Smooth muscle cell (in vitro differentiated cells): ENCODE measurements around the gene TMC1. TPM values are rescaled to one million over a fixed set of nuclear protein-coding genes. Genes with fewer than 3 reads are reported as not detected.
"Not testable (repeated sequence)": the region's sequence is repeated elsewhere in the genome, so short reads cannot be mapped to it uniquely, and the experiment has no call there.

Experiments
- DNase-seq: peaks from one replicate; lab custom pipeline; 2025; ENCODE audit not compliant: unreplicated experiment; lab: John Stamatoyannopoulos, UW
- H2AFZ ChIP-seq: fragments of 200-600 bp; sonication (generic); 2 replicates; pipeline ENCODE4 v1.6.0; 2016; ENCODE audit warnings: antibody characterized with exemption, low read depth, mild to moderate bottlenecking
- H3F3A ChIP-seq: fragments of 200-600 bp; sonication (generic); 2 replicates; pipeline ENCODE4 v1.6.0; 2017; ENCODE audit warnings: antibody characterized with exemption, low read depth
- H3K27ac ChIP-seq: fragments of 200-600 bp; sonication (generic); 2 replicates; pipeline ENCODE4 v1.5.1; 2016; ENCODE audit warnings: low read depth, mild to moderate bottlenecking
- H3K27me3 ChIP-seq: fragments of 200-600 bp; sonication (generic); 2 replicates; pipeline ENCODE4 v1.6.1; 2016; ENCODE audit warnings: low read depth, mild to moderate bottlenecking
- H3K36me3 ChIP-seq: fragments of 200-600 bp; sonication (generic); 2 replicates; pipeline ENCODE4 v1.5.1; 2016; ENCODE audit warnings: low read depth
- H3K4me1 ChIP-seq: fragments of 200-600 bp; sonication (generic); 2 replicates; pipeline ENCODE4 v1.5.1; 2016; ENCODE audit warnings: low read depth
- H3K4me2 ChIP-seq: fragments of 200-600 bp; sonication (generic); 2 replicates; pipeline ENCODE4 v1.6.0; 2016; ENCODE audit warnings: mild to moderate bottlenecking
- H3K4me3 ChIP-seq: fragments of 200-600 bp; sonication (generic); 2 replicates; pipeline ENCODE4 v1.5.1; 2016; ENCODE audit warnings: mild to moderate bottlenecking
- H3K79me2 ChIP-seq: fragments of 200-600 bp; sonication (generic); 2 replicates; pipeline ENCODE4 v1.6.0; 2016; ENCODE audit warnings: low read depth, mild to moderate bottlenecking
- H3K9ac ChIP-seq: fragments of 200-600 bp; sonication (generic); 2 replicates; pipeline ENCODE4 v1.6.0; 2016; ENCODE audit warnings: low read depth
- H3K9me3 ChIP-seq: fragments of 200-600 bp; sonication (generic); replicated peaks from 2 replicates; pipeline ENCODE4 v1.5.1; 2016; ENCODE audit warnings: low read depth
- H4K20me1 ChIP-seq: fragments of 200-600 bp; sonication (generic); 2 replicates; pipeline ENCODE4 v1.6.0; 2016; ENCODE audit warnings: low read depth
- WGBS: methylation state at CpG from one replicate; pipeline ENCODE4 v1.1.7; 2016; ENCODE audit warnings: low lambda C conversion rate; 5-methylcytosine and 5-hydroxymethylcytosine counted together
- polyA plus RNA-seq: library from polyadenylated mRNA; unstranded; fragments of >200 nt; fragmentation: Nextera tagmentation; extraction: Ambion mirVana; gene quantifications from 2 replicates; pipeline ENCODE4 v1.2.1, GENCODE V29; 2016
- total RNA-seq: library from RNA; depleted of rRNA; stranded (reverse); fragments of >200 nt; gene quantifications from 2 replicates; pipeline ENCODE4 v1.2.3, GENCODE V29; 2014
- TF ChIP-seq, protein P1 (sequence below): fragments of 200-600 bp; sonication (generic); IDR thresholded peaks from 2 replicates; pipeline ENCODE4 v1.5.1; 2017; ENCODE audit warnings: borderline replicate concordance, mild to moderate bottlenecking, antibody characterized with exemption; ENCODE audit not compliant: insufficient read depth, poor library complexity, severe bottlenecking

Gene TMC1
- total and polyA plus RNA-seq, 2 experiments from 2014 or later, result not detected

- Histone ChIP-seq H2AFZ (no peak overlapping the region), H3K27ac (no peak overlapping the region), H3K36me3 (no peaks in the 10 kb centered on the region), H3F3A (no peaks in the 10 kb centered on the region), H3K9me3 (no peaks in the 10 kb centered on the region), H3K4me1 (peaks cover 6% of the 10 kb centered on the region), H3K79me2 (no peaks in the 10 kb centered on the region), H3K4me3 (no peak overlapping the region), H3K27me3 (no peaks in the 10 kb centered on the region), H3K9ac (no peak overlapping the region), H4K20me1 (no peaks in the 10 kb centered on the region), H3K4me2 (no peak overlapping the region)
- 95% methylated on average over 3 of the region's 3 CpGs for WGBS
- TF ChIP-seq, protein P1, sequence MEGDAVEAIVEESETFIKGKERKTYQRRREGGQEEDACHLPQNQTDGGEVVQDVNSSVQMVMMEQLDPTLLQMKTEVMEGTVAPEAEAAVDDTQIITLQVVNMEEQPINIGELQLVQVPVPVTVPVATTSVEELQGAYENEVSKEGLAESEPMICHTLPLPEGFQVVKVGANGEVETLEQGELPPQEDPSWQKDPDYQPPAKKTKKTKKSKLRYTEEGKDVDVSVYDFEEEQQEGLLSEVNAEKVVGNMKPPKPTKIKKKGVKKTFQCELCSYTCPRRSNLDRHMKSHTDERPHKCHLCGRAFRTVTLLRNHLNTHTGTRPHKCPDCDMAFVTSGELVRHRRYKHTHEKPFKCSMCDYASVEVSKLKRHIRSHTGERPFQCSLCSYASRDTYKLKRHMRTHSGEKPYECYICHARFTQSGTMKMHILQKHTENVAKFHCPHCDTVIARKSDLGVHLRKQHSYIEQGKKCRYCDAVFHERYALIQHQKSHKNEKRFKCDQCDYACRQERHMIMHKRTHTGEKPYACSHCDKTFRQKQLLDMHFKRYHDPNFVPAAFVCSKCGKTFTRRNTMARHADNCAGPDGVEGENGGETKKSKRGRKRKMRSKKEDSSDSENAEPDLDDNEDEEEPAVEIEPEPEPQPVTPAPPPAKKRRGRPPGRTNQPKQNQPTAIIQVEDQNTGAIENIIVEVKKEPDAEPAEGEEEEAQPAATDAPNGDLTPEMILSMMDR, result no peak
- no peak for DNase-seq
These were observed 14.8 kb upstream of the TMC1 start for GRCh38 chr9:72506615-72507014.

GRCh38 chr9:72509053-72509452, 12.4 kb upstream of the TMC1 start:
- Histone ChIP-seq H3K4me1 (peaks cover 6% of the 10 kb centered on the region), H4K20me1 (no peaks in the 10 kb centered on the region), H3K9ac (peak overlapping the region; percentile 59), H3K4me3 (no peak overlapping the region), H3K4me2 (peak overlapping the region; percentile 34), H3K79me2 (no peaks in the 10 kb centered on the region), H3K36me3 (no peaks in the 10 kb centered on the region), H2AFZ (no peak overlapping the region), H3K27me3 (no peaks in the 10 kb centered on the region), H3F3A (no peaks in the 10 kb centered on the region), H3K9me3 (no peaks in the 10 kb centered on the region), H3K27ac (peak overlapping the region; percentile 95)
- DNase-seq, result no peak
- 64% methylated on average over 1 of the region's 1 CpG for WGBS
- TF ChIP-seq, protein P1, result no peak

GRCh38 chr9:72509635-72510034, 11.8 kb upstream of the TMC1 start:
- no peak for DNase-seq

DNA sequence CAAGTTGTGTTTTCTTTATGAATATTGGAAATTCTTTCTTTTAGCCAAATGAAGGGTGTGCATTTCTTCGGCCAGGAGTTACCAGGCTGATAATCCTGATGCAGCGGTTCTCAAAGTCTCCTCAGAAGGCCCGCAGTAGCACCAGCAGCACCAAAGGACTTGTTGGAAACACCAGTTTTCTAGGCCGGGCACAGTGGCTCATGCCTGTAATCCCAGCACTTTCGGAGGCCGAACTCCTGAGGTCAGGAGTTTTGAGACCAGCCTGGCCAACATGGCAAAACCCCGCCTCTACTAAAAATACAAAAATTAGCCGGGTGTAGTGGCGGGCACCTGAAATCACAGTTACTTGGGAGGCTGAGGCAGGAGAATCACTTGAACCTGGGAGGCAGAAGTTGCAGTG, 397 bp upstream of the TMC1 start:
- not testable (repeated sequence) for H2AFZ ChIP-seq, H3F3A ChIP-seq, H3K27ac ChIP-seq, H3K9me3 ChIP-seq, H3K9ac ChIP-seq, H3K4me1 ChIP-seq, H4K20me1 ChIP-seq, DNase-seq, H3K79me2 ChIP-seq, H3K27me3 ChIP-seq, H3K4me2 ChIP-seq, H3K36me3 ChIP-seq, H3K4me3 ChIP-seq
- WGBS, result 99% methylated on average over 9 of the region's 9 CpGs

More at GRCh38 chr9:72509635-72510034, 11.8 kb upstream of the TMC1 start:
- no peaks in the 10 kb centered on the region for H3K79me2 ChIP-seq
- no peaks in the 10 kb centered on the region for H3F3A ChIP-seq
- H3K27ac ChIP-seq, result peak overlapping the region; percentile 95
- no peaks in the 10 kb centered on the region for H3K27me3 ChIP-seq
- H4K20me1 ChIP-seq, result no peaks in the 10 kb centered on the region
- no peaks in the 10 kb centered on the region for H3K36me3 ChIP-seq
- peak overlapping the region; percentile 34 for H3K4me2 ChIP-seq
- peaks cover 6% of the 10 kb centered on the region for H3K4me1 ChIP-seq
- TF ChIP-seq, protein P1, result no peak
- H3K4me3 ChIP-seq, result no peak overlapping the region
- 31% methylated on average over 1 of the region's 1 CpG for whole genome bisulfite sequencing
- peak overlapping the region; percentile 59 for H3K9ac ChIP-seq
- H3K9me3 ChIP-seq, result no peaks in the 10 kb centered on the region
- H2AFZ ChIP-seq, result peak overlapping the region; percentile 65
